Measurements from ENCODE around the gene NSFL1C.

DNA sequence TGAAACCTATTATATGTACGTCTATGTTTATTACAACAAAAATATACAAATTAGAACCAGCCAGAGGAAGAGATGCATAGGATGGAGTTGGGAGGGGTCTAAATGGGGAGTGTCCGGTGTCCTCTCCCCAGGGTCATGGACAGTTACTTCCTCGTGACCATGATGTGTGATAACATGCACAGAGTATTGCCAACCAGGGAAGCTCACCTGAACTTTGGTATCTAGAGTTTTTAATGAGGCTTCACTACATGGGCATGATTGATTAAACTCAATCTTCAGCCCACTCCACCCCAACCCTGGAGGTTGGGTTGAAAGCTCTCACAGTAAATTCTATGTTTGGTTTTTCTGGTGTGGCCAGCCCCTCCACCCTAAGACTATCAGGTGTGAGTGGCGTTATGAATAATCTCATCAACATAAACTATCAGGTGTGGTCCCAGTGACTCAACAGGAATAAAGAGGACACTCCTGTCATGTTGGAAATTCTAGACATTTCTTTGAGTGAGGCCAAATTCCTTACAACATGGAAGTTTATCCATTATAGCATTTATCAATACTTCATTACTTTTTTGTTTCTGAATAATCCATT is 37.4 kb downstream of the NSFL1C start:
- TF ChIP-seq GATA2 (IDR thresholded peaks at IDR 0.05; ENCODE audit: low read depth, low read length) (no peak), GATA3 (IDR thresholded peaks at IDR 0.05; ENCODE audit: low read depth, low read length) (no peak)
